Medulla oblongata (tissue), 1 donor: ENCODE data around the gene NUPR1.
"Not testable (repeated sequence)": the region's sequence is repeated elsewhere in the genome, so short reads cannot be mapped to it uniquely, and the experiment has no call there.

ENCODE experiments used
- DNase-seq: peaks from one replicate; pipeline ENCODE4 v3.0.0-alpha.2; 2015; ENCODE audit errors: extremely low spot score

The NUPR1 gene

GRCh38 chr16:28538733-28539596 is at the start of gene NUPR1:
Gene NUPR1 (minus strand): TSS chr16:28538974. CDS start chr16:28538907, 67 bp downstream.
- DNase-seq: peak; percentile 93

DNA sequence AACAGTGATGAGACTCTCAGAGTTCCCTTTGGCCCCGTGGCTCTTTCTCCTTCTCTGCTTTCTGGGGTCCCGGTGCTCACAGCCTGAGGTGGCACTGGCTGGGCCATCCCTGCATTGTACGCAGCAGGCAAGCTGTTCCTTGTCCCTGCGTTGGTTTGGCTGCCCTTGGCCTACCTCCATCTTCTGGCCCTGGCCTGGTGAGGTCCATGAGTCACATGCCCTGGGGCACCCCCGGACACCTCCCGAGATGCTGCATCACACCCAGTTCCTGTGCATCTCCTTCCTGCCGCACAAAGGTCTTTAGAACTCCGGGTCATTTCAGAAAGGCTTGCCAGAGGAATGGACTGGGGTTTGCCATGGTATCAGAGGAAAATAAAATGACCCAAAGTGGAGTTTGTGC is 48.6 kb upstream of the NUPR1 start:
- DNase-seq: no peak

GRCh38 chr16:28586466-28586865 is 47.7 kb upstream of the NUPR1 start:
- no peak for DNase-seq

DNA sequence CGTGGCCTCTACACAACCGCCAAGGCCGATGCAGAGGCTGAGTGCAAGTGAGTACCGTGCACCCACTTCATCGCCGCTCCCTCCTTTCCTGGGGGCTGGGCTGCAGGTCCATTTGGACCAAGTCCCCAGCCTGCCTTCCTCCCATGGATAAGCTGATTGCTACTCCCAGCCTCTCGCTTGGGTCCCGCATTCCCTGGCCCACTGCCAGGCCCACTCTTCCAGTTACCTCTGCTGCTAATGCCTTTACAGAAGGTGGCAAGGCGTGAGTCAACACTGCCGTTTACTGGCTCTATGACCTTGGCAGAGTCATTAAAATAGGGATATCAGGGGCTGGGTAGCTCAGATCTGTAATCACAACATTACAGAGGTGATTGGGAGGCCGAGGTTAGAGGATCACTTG is 46.9 kb upstream of the NUPR1 start:
- DNase-seq: no peak

- DNase-seq: no peak
These were observed 42.0 kb upstream of the NUPR1 start for GRCh38 chr16:28580726-28581315.

DNA sequence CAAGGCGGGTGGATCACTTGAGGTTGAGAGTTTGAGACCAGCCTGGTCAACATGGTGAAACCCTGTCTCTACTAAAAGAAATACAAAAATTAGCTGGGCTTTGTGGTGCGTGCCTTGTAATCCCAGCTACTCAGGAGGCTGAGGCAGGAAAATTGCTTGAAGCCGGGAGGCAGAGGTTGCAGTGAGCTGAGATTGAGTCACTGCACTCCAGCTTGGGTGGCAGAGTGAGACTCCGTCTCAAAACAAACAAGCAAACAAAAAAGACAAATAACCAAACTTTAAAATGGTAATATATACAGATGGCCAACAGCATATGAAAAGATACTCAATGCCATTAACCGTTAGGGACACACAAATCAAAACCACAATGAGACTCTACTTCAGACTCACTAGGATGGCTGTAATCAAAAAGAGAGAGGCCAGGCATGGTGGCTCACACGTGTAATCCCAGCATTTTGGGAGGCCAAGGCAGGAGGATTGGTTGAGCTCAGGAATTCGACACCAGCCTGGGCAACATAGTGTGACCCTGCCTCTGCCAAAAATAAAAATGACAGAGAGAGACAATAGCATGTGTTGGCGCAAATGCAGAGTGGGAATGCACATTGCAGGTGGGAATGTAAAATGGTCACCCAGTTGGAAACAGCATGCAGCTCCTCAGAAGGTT is 36.8 kb upstream of the NUPR1 start:
- no peak for DNase-seq

- no peak for DNase-seq
These were observed 36.2 kb upstream of the NUPR1 start for GRCh38 chr16:28574925-28575324.

GRCh38 chr16:28573738-28574718 is 35.3 kb upstream of the NUPR1 start:
- no peak for DNase-seq

DNA sequence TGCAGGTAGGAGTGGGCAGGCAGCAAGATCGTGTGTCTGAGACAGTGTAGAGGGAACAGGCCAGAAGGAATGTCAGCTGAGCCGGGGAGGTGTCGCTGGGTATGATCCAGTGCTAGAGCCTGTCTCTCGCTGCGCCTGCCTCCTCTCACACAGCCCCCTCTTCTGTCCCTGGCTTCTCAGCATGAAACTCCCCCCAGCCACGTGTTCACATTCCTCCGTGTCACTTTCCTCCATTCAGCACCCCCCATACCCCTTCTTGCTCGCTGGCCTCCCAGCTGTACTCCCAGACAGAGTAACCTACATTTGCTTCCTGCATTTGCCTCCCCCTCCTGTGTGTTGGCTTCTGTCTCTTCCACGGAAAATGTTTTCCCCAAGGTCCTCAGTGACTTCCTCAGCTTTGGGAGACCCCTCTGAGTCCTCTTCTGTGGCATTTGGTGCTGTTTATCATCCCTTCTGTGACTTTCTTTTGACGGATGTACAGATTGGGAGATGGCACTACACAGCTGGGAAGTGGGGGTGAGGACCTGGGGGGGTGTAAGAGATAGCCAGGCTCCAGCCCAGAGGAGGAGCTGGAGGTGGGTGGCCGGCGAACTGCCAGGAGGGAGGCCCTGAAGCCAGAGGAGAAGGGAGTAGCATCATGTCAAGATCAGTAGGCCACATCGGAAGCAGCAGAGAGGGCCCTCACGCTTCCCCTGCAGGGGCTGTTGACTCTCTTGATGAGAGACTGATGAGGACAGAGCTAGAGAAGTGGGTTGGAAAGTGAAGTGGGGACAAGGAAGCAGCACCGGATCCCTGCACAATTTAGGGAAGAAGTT is 34.1 kb upstream of the NUPR1 start:
- no peak for DNase-seq

GRCh38 chr16:28569968-28570752 is 31.4 kb upstream of the NUPR1 start:
- DNase-seq: no peak

- no peak for DNase-seq
These were observed 30.2 kb upstream of the NUPR1 start for GRCh38 chr16:28569021-28569420.

DNA sequence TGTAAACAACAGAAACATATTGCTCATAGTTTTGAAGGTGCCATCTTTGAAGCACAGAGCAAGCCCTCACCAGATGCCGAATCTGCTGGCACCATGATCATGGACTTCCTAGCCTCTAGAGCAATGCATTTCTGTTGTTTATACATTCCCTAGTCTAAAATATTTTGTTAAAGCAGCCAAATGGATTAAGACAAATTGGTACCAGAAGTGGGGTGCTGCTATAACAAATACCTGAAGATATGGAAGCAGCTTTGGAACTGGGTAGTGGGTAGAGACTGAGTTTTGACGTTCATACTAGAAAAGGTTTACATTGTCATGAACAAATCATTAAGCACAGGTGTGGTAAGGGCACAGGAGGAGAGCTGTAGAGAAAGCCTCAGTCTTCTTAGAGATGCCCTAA is 28.5 kb upstream of the NUPR1 start:
- no peak for DNase-seq

DNA sequence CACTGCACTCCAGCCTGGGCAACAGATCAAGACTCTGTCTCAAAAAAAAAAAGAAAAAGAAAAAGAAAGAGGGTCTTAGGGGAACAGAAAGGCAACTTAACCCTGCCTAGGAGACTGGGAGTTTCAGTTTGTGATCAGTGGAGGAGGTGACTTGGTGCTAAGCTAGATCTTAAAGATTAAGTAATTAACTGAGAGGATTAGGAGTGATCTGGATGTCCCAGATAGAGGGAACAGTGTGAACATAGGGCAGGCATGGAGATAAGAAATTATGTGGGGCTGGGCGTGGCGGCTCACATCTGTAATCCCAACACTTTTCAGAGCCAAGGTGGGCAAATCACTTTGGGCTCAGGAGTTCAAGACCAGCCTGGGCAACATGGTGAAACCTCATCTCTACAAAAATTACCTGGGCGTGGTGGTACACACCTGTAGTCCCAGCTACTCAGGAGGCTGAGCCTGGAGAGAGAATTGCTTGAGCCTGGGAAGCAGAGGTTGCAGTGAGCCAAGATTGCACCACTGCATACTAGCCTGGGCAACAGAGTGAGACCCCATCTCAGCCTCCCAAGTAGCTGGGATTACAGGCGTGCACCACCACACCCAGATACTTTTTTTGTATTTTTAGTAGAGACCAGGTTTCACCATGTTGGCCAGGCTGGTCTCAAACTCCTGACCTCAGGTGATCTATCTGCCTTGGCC is 27.6 kb upstream of the NUPR1 start:
- DNase-seq: not testable (repeated sequence)

- no peak for DNase-seq
These were observed 24.4 kb upstream of the NUPR1 start for GRCh38 chr16:28563218-28563617.

- DNase-seq: no peak
These were observed 23.4 kb upstream of the NUPR1 start for GRCh38 chr16:28562199-28562598.

DNA sequence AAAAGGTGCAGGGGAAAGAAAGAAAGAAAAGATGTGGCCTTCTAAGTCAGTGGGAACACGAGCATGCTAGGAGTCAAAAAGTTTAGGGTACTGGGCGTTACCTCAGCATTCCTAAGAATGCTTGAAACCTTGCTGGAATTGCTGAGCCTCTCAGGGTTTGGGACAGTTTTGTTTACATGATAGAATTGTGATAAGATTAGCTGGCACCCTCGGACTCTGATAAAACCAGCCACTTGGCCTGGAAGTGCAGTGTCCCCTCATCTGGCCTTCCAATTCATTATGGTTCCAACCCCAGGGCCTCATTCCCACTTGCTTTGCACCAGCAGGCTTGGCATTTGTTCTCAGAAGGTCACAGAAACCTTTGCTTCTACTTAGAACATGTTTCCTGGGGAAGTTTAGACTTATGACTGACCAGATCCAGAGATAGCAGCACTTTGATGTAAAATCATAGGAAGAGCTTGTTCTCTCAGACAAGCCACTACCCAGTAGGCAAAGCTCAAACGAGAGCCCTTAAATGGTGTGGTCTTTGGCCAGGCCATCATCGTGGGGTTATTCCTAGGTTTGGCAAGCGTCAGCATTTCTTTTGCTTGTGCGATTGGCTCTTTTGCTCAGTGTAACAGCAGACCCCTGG is 22.9 kb upstream of the NUPR1 start:
- DNase-seq: no peak

DNA sequence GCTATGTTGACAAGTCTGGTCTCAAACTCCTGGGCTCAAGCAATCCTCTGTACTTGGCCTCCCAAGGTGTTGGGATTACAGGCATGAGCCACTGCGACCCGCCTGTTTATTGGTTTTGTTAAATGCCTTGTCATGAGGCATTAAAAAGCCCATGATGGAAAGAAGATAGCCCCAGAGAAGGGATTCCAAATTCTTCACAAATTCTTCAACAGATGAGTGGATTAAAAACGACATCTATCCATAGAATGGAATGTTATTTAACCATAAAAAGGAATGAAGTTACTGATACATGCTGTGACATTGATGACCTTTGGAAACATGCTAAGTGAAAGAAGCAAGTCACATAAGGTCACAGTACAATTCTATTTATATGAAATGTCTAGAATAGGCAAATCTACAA is 19.7 kb upstream of the NUPR1 start:
- no peak for DNase-seq

DNA sequence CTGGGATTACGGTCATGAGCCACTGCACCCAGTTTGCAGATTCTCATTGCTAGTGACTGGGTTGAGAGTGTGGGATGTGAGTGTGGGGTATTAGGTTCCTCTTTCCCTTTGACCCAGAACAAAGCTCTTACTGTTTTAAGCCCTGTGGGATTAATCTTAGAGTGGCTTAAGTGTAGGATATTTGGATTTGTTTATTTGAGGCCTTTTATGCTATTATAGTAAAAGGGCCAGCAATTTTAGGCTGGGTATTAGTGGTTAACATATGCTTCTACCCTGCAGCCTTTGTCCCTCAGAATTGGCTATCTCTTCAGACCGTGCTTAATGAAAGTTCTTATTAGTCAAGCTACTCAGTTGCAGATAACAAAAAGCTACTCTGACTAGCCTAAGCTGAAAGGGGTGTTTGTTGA is 18.1 kb upstream of the NUPR1 start:
- DNase-seq: no peak

DNA sequence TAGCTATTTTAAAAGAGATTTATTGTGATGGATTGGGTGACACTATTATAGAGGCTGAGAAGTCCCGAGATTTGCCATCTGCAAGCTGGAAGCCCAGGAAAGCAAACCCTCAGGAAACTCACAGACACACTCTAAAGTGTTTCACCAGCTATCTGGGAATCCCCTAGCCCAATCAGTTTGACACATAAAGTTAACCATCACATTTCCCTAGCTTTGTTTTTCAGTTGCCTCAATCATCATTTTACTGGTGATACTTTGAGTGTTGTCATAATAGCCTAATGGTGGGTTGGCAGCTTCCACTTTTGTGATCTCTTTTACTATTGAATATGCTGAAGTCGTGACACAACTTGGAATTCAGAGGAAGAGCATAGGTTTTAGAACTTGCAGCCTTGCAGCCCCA is 16.8 kb upstream of the NUPR1 start:
- DNase-seq: no peak
